Measurements from ENCODE around the gene KLHL22.
"Not testable (repeated sequence)": the region's sequence is repeated elsewhere in the genome, so short reads cannot be mapped to it uniquely, and the experiment has no call there.

Gene KLHL22

GRCh38 chr22:20396639-20397038 is 99.0 kb downstream of the KLHL22 start:
- DNase-seq: no peak

GRCh38 chr22:20395907-20396287 is 99.7 kb downstream of the KLHL22 start:
- DNase-seq: no peak

- no peak for DNase-seq
Observed at GRCh38 chr22:20395181-20395906, 100.3 kb downstream of the KLHL22 start.

GRCh38 chr22:20393705-20394476 is 101.7 kb downstream of the KLHL22 start, which contains the start of gene ZNF74:
TSS of gene ZNF74 (plus strand) at chr22:20394151. CDS start at chr22:20394629, 478 bp downstream.
- DNase-seq: peak; percentile 94

GRCh38 chr22:20392983-20393704 is 102.5 kb downstream of the KLHL22 start:
- DNase-seq: no peak

GRCh38 chr22:20392365-20392881 is 103.2 kb downstream of the KLHL22 start:
- not testable (repeated sequence) for DNase-seq

All from midbrain (tissue), 1 donor.